Measurements from ENCODE around the gene SEPTIN10.

- TF ChIP-seq GATA2 (IDR thresholded peaks at IDR 0.05; ENCODE audit: low read depth, low read length) (no peak), GATA3 (IDR thresholded peaks at IDR 0.05; ENCODE audit: low read depth, low read length) (no peak)
Observed at GRCh38 chr2:109531896-109532727, 81.7 kb downstream of the SEPTIN10 start.

Data from SH-SY5Y (cell line).